GM21423 (cell line): ENCODE results near the gene TTC6.
"Not testable (repeated sequence)": the region's sequence is repeated elsewhere in the genome, so short reads cannot be mapped to it uniquely, and the experiment has no call there.

Source experiments
- ATAC-seq: cut with Tn5 transposase; IDR thresholded peaks from one replicate; pipeline ENCODE4 v1.9.1; 2021; ENCODE audit warnings: mild to moderate bottlenecking, moderate library complexity; ENCODE audit not compliant: unreplicated experiment

The TTC6 gene, protein sequence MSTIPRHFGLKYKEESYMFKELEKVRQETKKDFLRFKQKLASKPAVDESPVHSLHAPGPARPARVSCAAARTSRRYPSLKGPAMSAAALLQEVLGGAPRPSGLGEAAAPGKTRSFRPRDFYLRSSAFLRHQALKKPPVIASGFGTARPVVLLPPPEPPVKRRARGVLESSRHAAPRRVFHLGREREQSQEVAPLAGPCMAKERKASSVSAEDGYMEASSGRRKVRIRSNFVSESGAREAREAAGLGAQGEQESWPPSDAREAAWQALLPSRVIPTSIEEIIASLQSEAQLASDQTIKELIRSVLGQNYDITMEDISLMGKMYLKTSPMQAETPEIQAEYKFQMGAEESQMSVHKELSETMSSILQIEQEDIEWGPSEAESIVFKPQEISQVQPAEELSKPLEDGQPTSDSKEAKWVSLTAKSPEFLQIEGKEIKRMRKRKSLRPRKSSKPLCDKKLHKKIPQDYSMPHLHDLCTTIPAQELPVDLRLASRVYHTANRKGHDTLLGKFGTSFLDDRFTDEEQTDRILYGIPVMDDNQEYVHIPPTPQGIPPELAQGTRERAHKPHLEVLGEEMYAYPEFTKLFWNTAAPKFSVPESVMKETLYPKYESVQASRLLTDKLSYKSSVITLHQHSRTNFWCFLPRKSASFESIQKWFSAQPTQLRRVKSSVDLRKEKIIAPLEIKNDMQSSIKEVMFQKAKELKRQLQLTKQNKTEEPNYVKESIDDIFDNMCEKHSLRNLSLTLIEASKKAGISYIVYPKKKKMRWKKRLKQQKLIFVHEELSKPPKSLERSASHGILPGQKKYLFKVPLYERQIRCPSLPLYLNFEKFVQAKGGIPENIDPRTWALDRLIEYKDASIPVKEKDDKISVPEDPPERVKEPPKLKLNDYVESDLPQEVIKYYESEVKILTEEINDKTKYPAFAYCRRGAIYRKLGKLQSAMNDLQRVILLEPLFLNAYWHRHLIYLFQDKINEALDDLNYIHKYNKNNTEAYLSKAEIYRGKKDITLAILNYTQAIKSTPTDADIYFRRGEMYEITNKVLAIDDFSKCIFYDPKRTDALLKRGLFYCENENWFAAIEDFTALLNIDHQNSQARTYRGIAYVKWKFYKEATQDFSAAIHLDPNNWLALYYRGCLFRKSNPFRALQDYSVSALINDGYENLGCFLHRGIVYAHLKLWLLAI (N-terminal part only)

DNA sequence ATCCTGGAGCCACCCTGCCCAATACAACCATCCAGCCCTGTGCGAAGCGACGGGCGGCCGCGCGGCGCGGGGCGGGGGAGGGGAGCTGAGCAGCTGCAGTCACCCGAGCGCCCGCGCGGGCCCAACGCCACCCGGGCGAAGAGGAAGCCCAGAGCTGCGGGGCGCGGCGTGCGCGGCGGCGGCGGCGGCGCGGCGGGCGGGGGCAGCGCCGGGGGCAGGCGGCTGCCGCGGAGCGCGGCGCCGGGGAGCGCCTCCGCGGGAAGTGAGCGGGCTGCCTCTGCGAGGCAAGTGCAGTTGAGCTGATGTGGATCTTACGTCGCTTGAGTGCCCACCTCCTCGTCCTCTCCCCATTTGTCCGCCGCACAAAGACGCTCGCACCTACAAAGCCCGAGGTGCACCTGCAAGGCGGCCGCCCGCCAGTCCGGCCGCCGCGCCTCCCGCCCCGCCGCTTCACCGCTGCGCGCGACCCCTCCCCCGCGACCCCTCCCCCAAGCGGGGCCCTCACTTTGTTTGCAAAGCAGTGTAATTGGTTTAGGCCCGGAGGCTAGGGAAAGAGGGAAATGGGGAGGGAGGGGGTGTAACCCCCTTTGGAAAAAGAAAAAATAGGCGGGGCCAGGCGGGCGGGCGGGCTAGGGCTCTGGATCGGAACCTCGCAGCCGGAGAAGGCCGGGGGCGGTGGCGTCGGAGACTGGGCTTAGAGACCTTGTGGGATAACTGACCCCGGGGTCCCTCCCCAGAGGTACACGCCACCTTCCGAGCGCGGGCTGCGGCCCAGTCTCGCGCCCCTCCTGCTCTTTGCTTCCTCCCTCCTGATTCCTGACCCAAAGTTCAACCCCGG lies at the start of gene TTC6, which contains the start of gene FOXA1:
Gene TTC6 (plus strand): TSS at position 659 of the 838 bp plus-strand sequence. CDS start 26,436 bp downstream, outside the sequence.
Gene FOXA1 (minus strand): TSS at position 279 of the 838 bp plus-strand sequence. CDS start 277 bp downstream, at position 2.
- no peak for ATAC-seq

DNA sequence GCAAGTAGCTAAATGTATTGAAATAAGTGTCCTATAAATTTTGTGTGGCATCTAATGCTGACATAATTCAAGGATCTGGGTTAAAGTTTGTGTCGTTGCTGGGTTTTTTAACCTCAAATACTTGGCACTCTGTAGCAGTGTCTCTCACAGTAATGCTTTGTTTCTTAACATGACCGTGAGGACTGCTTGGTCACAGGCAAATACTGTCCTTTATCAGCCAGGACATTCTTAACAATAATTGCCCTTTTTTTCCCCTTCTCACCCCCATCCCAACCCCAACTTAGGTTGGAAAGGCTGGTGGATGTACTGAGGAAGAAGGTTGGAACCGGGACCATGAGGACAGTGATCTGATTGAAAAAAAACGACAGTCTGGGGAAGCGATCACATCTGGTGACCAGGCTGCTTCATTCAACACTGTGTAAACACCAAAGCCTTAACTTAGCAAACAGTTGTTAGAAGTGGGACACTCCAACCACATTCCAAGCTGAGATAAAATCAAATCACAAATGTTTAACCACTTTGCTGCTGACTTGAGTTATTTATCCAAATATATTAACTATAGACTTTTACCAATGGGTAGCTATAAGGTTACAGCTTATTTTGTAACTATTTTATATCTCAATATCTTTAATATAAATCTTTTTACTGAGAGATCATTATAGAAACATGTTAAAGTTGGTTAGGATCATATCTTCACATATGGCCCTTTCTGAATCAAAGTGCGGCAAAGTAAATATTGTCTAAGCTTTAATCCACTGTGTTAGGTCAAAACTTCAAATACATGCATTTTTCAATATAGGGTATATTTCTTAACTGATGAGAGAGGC lies 48.6 kb upstream of the TTC6 start:
- ATAC-seq = no peak

DNA sequence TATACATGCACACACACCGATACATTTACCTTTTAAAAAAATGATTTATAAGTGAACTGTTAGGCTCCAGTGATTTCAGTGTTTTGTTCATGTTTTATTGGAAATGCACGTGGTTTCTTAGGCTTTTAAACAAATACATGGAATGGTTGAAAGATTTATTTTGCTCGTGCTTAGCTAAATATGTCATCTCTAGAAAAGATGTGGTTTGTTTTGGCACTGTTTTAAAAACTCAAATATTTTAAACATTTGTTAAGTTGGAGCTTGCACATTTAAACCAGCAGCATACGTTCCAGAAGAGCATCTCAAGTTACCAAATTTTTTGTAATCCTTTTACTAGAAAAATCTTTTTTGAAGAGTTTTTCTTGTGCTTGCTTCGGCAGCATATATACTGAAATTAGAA lies 44.9 kb upstream of the TTC6 start:
- no peak for ATAC-seq

DNA sequence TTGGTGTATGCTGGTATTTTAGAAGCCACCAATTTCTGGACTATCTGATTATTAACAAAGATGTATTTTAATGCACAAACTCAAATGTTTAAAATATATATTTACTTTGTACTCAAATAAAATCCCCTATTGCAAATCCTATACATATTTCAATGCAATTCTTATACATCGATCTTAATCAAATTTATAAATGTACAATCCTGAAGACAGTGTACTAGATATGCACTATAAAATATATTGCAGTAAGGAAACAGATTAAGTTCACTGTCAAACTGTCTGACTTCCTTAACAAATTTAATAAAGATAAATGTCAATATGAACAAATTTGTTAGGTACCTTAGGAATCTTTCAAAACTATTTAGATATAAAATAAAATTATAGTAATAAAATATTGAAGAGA lies 44.3 kb upstream of the TTC6 start:
- ATAC-seq = no peak

DNA sequence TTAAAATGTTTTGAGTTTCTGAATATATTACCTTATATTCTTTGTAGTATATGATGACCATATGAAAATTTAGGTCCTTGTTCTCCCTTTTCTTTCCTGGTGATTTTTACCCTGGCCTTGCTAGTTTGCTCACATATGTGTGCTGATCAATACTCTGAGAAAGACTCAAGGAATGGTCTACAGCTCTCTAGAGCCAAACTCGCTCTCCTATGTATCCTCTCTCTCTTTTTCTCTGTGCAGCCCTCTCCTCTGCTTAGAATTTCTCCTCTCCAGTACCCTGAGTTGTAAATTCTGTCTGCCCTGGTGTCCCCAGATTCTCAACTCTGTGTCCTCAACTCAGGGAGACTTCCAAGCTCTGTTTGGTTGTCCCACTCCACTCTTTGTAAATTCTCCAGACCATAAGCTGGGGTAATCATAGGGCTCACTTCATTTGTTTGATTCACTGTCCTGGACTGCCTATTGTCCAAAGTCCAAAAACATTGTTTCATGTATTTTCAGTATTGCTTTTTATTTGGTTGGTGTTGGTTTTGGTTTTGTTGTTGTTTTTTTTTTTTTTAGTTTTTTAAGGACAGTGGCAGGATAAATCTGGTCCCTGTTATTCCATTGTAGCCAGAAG lies 41.4 kb upstream of the TTC6 start:
- ATAC-seq = no peak

DNA sequence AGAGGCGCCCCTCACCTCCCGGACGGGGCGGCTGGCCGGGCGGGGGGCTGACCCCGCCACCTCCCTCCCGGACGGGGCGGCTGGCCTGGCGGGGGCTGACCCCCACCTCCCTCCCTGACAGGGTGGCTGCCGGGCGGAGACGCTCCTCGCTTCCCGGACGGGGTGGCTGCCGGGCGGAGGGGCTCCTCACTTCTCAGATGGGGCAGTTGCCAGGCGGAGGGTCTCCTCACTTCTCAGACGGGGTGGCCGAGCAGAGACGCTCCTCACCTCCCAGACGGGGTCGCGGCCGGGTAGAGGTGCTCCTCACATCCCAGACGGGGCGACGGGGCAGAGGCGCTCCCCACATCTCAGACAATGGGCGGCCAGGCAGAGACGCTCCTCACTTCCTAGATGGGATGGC lies 39.8 kb upstream of the TTC6 start:
- not testable (repeated sequence) for ATAC-seq

DNA sequence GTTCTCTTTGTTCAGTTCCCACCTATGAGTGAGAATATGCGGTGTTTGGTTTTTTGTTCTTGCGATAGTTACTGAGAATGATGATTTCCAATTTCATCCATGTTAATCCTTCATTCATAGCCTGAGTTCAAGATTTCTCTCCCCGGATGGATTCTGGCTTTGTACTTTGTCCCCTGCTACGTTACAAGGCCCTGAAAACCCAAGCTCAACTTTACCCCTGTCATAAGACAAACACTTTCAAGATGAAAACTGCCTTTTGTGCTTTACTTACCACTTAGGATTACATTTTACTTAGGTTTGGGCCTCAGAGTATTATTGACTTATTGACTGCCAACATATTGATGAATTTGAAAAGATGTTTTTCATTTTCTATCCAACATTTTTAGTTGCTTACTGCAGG lies 36.7 kb upstream of the TTC6 start:
- no peak for ATAC-seq

DNA sequence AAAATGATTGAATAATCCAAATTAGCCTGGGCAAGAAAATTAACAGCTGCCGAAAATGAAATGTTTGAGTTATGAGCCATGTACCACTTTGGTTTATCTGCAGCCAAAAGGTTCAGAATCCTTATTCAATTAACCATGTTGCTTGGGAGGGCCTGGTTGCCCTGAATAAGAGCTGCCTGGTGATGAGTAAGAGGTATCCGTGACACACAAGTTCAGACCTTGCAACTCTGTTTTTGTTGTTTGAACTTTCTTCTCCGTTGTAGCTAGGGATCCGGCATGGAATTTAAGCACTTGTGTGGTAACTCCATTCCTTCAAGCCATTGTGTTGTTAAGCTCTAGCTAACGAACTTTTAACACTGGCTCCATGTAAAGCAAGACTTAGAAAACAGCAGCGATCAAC lies 36.0 kb upstream of the TTC6 start:
- no peak for ATAC-seq

DNA sequence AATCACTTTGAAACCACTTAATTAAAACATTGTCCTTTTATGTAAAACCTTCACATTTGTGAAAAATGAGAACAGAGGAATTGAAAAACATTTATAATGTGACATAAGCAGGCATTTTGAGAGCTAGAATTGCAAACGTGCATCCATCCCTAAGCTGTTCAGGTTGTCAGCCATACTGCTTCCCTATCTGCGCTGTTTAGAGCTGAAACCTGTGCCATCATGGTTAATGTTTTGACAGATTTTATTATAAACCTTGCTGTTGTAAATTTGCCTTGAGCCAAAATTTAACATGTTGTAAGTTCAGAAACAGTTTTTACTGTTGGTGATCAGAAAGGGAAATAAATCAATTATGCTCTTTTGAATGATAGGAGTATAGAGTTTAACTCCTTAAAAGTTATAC lies 32.2 kb upstream of the TTC6 start:
- ATAC-seq = no peak

DNA sequence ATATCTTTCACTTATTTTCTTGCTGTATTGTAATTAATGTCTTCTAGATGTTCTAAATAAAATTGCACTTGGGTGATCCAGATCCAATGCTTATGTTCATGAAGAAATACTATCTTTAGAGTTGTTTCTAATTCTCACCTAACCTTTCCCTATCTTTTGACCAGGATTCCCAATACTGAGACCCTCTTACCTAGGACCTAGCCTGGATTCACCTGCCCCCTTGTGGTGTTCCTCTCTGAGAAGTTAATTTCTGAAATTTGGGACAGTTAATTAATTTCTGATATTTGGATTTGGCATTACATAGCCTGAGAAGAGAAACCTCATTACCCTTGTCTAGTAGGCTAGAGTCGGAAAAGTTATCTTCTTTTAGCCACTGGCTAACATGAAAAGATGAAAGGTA lies 29.9 kb upstream of the TTC6 start:
- ATAC-seq = no peak

DNA sequence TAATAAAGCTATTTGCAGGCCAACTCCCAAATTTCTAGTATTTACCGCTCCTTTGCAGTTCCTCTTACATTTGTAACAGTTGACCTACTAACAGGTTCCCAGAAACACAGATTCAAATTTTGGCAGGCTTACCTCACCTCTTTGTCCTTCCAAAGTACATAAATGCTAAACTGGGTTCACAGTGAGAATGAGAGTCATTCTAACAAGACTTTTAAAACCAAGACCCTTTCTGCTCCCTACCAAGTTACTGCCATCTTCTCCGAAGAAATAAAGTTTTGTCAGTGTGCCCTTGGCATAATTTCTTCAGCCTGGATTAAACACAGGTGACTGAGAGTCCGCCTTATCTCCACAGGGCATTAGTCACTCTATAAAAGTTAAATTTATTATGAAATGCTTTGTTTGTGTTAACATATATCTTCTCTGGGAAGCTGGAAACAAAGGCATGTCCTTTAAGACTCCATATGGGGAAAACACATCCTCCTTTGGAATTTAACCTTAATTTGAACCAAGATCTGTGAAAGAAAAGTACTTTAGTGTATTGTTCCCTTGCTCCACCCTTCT lies 28.5 kb upstream of the TTC6 start:
- ATAC-seq = no peak

DNA sequence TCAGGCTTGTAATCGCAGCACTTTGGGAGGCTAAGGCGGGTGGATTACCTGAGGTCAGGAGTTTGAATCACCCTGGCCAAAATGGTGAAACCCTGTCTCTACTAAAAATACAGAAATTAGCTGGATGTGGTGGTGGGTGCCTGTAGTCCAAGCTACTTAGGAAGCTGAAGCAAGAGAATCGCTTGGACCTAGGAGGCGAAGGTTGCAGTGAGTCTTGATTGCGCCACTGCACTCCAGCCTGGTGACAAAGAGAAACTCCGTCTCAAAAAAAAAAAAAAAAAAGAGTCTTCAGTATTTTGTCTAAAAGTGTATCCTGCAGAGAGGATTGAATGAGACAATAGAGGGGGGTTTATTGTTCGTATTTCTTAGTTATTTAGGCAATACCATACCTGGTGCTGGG lies 25.7 kb upstream of the TTC6 start:
- ATAC-seq = no peak

DNA sequence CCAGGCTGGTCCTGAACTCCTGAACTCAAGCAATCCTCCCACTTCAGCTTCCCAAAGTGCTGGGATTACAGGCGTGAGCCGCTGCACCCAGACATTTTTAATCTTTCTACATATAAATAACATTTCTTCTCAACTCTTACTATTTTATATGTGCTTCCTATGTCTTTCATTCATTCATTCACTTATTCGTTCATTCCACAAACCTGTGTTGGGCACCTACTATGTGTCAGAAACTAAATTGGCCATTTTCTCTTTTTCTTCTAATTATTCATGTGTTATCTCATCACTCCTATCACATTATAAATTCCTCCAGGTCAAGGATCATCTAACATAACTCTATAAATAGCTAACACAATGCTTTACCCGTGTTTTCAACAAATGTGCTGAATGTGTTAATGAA lies 24.0 kb upstream of the TTC6 start:
- ATAC-seq = no peak

DNA sequence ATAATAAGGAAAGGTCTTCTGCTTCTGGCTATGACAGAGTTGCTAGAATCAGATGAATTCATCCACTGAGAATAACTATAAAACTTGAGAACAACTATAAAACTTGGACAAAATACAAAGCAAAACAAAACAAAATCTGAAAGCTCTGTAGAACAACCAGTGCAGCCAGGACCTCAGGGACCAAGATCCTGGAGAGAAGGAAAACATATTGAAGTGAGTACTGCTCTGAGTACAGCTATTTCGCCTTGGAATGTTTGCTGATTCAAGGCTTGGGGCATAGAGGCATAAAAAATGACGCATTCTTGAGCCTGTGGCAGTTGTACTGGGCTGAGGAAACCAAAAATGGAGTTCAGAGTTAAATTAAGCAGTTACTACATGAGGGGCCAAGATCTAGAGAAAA lies 22.1 kb upstream of the TTC6 start:
- ATAC-seq = no peak

DNA sequence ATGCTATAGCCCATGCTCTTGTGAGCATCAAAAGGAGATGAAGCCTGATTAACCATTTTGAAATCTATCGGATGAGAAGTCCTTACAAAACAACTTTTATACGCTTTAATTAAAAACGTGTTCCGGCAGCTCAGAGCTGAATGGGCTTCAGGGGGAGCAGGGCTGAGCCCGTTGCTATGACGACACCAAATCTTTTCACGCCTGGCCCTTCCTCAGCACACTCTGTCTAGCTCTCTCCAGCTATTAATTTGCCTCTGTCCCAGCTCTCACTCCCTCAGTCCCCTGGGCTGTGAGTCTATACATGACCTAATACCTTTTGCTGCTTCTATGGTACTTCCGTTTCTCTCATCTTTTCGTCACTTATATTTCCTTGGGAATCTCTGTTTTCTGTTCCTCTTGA lies 16.2 kb upstream of the TTC6 start:
- ATAC-seq = no peak

DNA sequence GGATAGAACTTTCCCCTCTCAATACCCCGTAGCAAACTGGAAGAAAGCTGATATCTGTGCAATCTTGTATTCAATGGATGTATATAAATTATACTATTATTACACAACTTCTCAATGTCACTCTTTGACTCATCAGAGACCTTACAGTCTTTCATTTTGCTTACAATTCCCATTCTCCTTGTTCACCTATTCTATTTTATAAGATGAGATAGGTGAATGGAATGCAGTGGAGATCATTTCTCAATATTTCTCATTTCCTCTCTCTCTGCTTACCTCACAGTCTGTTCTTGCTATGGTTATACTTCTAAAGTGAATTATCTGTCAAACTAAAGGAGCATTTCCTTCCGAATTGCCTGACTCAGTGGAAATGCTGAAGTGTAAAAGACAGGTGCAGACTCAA lies 15.3 kb upstream of the TTC6 start:
- no peak for ATAC-seq

DNA sequence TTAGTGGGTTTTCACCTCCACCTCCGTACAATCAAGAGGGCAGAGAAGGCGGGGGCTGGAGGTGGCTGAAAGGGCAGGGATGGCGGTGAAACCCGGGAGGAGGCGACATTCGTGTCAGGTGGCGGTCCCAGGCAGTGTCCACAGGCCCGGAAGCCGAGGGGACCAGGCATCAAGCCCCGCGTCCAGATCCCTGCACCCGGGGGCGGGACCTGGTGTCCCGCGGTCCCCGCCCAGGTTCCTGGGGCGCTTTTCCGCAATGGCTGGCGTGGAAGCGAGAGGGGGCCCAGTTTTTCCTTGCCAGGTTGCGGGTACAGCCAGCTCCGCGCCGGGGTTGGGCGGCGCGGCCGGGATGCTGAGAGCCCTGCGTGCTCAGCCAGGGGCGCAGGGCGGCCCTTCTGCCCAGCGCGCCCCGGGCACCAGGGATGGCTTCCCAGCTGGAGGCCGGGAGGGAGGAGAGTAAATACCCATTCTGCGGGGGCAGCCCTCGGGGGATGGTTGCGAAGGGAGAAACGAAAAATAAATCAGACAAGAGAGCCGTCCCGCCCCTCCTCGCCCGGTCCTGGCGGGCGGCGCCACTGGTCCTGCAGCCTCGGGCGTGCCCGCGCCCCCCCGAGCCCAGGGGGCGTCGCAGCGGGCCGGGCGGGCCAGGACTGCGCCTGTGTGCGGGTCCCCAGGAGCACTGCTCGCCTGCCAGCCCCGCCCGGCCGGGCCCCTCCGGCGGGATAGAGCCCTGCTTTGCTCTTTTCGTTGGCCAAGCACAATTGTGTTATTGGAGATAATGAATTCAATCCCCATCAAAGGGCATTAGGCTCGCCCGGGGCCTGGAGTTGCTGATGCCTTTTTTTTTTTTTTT lies 11.8 kb upstream of the TTC6 start:
- ATAC-seq = no peak
